GM12878 (cell line): ENCODE results near the gene RPS2. TPM values are rescaled to one million over a fixed set of nuclear protein-coding genes. Genes with fewer than 3 reads are reported as not detected.

ENCODE experiments used
- ATAC-seq: fragments of 200-7000 bp; cut with Tn5 transposase; 3 replicates; pipeline ENCODE4 v1.9.1; 2020; ENCODE audit warnings: mild to moderate bottlenecking, moderate library complexity
- BruUV-seq: library from RNA; stranded (reverse); fragments of 400-500 nt; replicated peaks from 2 replicates; lab custom pipeline; 2021; lab: Mats Ljungman, UMichigan
- CTCF ChIA-PET: fragments of 300-600 bp; sonication (Branson Sonifier 250); formaldehyde crosslinking; extraction: SDS; loops from one replicate; lab custom pipeline; 2021; ENCODE audit warnings: inconsistent platforms; lab: Yijun Ruan, JAX
- POLR2A ChIA-PET: fragments of 350-600 bp; formaldehyde crosslinking; extraction: SDS; loops from one replicate; lab custom pipeline; 2021; ENCODE audit warnings: inconsistent platforms; lab: Charles Lee
- RAD21 ChIA-PET: fragments of 300-600 bp; sonication (Branson Sonifier 250); formaldehyde crosslinking; loops from one replicate; lab custom pipeline; 2023; ENCODE audit warnings: antibody characterized with exemption; ENCODE audit not compliant: unreplicated experiment; lab: Charles Lee
- SMC1A ChIA-PET: fragments of 300-600 bp; sonication (Branson Sonifier 250); formaldehyde crosslinking; loops from one replicate; lab custom pipeline; 2023; ENCODE audit not compliant: unreplicated experiment, uncharacterized antibody; lab: Charles Lee
- DNase-seq: peaks from one replicate; pipeline ENCODE4 v3.0.0-alpha.2; 2011; ENCODE audit warnings: low read depth, low spot score
- FAIRE-seq: peaks from 3 replicates; lab custom pipeline; 2011; peaks lifted over from hg19 to GRCh38; lab: Jason Lieb, UNC
- H2AFZ ChIP-seq: 2 replicates; pipeline ENCODE4 v1.6.0; 2011; ENCODE audit warnings: low read depth, low read length, control low read depth; ENCODE audit not compliant: control insufficient read depth
- H3K27ac ChIP-seq: 2 replicates; pipeline ENCODE4 v1.5.1; 2011; ENCODE audit warnings: control low read depth; ENCODE audit not compliant: control insufficient read depth, insufficient read depth
- H3K27me3 ChIP-seq, 2 experiments: replicated peaks in 1 of 2; 2 replicates each; pipeline versions ENCODE4 v1.6.0 to v1.6.1; 2011; ENCODE audit warnings: low read length in 1 of 2; ENCODE audit not compliant: control insufficient read depth in 2 of 2, insufficient read depth in 2 of 2
- H3K36me3 ChIP-seq, 2 experiments: 2 replicates each; pipeline ENCODE4 v1.5.1; 2011; ENCODE audit warnings: low read length in 1 of 2; ENCODE audit not compliant: control insufficient read depth in 2 of 2, insufficient read depth in 2 of 2
- H3K4me1 ChIP-seq: 2 replicates; pipeline ENCODE4 v1.6.1; 2011; ENCODE audit warnings: mild to moderate bottlenecking, low read length, moderate library complexity, mixed read lengths; ENCODE audit not compliant: control insufficient read depth, insufficient read depth
- H3K4me2 ChIP-seq: 2 replicates; pipeline ENCODE4 v1.6.0; 2011; ENCODE audit warnings: control low read depth; ENCODE audit not compliant: control insufficient read depth, insufficient read depth
- H3K4me3 ChIP-seq: fragments of 200-600 bp; sonication (generic); 2 replicates; pipeline ENCODE4 v1.5.1; 2016
- H3K79me2 ChIP-seq: 2 replicates; pipeline ENCODE4 v1.6.0; 2011; ENCODE audit warnings: low read length; ENCODE audit not compliant: control insufficient read depth, insufficient read depth
- H3K9ac ChIP-seq: 2 replicates; pipeline ENCODE4 v1.8.0; 2011; ENCODE audit warnings: low read length, control low read depth, mixed read lengths; ENCODE audit not compliant: control insufficient read depth, insufficient read depth
- H3K9me3 ChIP-seq: replicated peaks from 3 replicates; pipeline ENCODE4 v1.5.1; 2011; ENCODE audit warnings: mild to moderate bottlenecking, low read length; ENCODE audit not compliant: control insufficient read depth, insufficient read depth
- H4K20me1 ChIP-seq: 2 replicates; pipeline ENCODE4 v1.6.0; 2011; ENCODE audit not compliant: control insufficient read depth, insufficient read depth
- IRF4 ChIP-seq: IDR thresholded peaks from 2 replicates; pipeline ENCODE4 v1.6.1; 2011; ENCODE audit warnings: low read depth, low read length
- JUNB ChIP-seq: IDR thresholded peaks from 2 replicates; pipeline ENCODE4 v1.6.1; 2016; ENCODE audit warnings: antibody characterized with exemption, mild to moderate bottlenecking
- MYC ChIP-seq: IDR thresholded peaks from 2 replicates; pipeline ENCODE4 v1.6.1; 2011; ENCODE audit warnings: mild to moderate bottlenecking, low read length, moderate library complexity, inconsistent platforms; ENCODE audit not compliant: insufficient read depth, insufficient replicate concordance, insufficient read length, severe bottlenecking
- PML ChIP-seq: IDR thresholded peaks from 2 replicates; pipeline ENCODE4 v1.6.1; 2012; ENCODE audit warnings: low read length, inconsistent platforms
- POLR2A ChIP-seq: IDR thresholded peaks from 2 replicates; pipeline ENCODE4 v1.6.1; 2011; ENCODE audit warnings: low read depth, mild to moderate bottlenecking, low read length
- TAF1 ChIP-seq: IDR thresholded peaks from 2 replicates; pipeline ENCODE4 v1.6.1; 2011; ENCODE audit warnings: mild to moderate bottlenecking, low read depth, low read length, borderline replicate concordance
- TBL1XR1 ChIP-seq: IDR thresholded peaks from 2 replicates; pipeline ENCODE4 v1.6.1; 2012; ENCODE audit warnings: low read depth, low read length, improper control_type of control experiment
- TCF7 ChIP-seq: IDR thresholded peaks from 2 replicates; pipeline ENCODE4 v1.6.1; 2014; ENCODE audit warnings: antibody characterized with exemption, borderline replicate concordance
- WGBS: methylation state at CpG from one replicate; pipeline ENCODE4 v1.1.6; 2016; ENCODE audit warnings: low lambda C conversion rate; ENCODE audit not compliant: insufficient replicate concordance, insufficient coverage; ENCODE audit errors: missing lambda C conversion rate; 5-methylcytosine and 5-hydroxymethylcytosine counted together
- in situ Hi-C: fragments of 300-500 bp; cut with MboI; formaldehyde crosslinking; loops from 9 replicates; pipeline ENCODE4 v1.14.3; 2018; ENCODE audit warnings: mixed read lengths
- intact Hi-C: fragments of 100-400 bp; cut with micrococcal nuclease; formaldehyde crosslinking; loops from one replicate; pipeline ENCODE4 v1.14.2; 2022; ENCODE audit not compliant: unreplicated experiment
- polyA plus RNA-seq, 11 experiments: library from polyadenylated mRNA; depleted of rRNA in 4 of 11; unstranded in 6 of 11; stranded (reverse) in 5 of 11; fragments of >200 nt; fragmentation: Nextera tagmentation in 4 of 11; fragmentation: Illumina TruSeq in 1 of 11; extraction: Ambion mirVana in 4 of 11; extraction: Trizol in 1 of 11; gene quantifications; 1 replicate in 1 of 11; 2 replicates in 10 of 11; pipeline versions ENCODE4 v1.2.1 to v1.2.3, GENCODE V29; 2011 to 2016; ENCODE audit warnings: inconsistent platforms in 2 of 11, missing spikeins in 2 of 11, low read depth in 1 of 11
- total RNA-seq, 4 experiments: library from RNA; depleted of rRNA in 3 of 4; stranded (reverse); fragments of >200 nt in 3 of 4; fragmentation: Illumina TruSeq in 1 of 4; extraction: Trizol in 1 of 4; gene quantifications; 2 replicates each; pipeline versions ENCODE4 v1.2.1 to v1.2.3, GENCODE V29; 2013 to 2021
- TF ChIP-seq, protein P1 (sequence below): fragments of 150-350 bp; IDR thresholded peaks from 2 replicates; pipeline ENCODE4 v1.6.1; 2016; ENCODE audit warnings: low read depth, low read length
- TF ChIP-seq, protein P2 (sequence below): IDR thresholded peaks from 2 replicates; pipeline ENCODE4 v1.6.1; 2012; ENCODE audit warnings: low read depth, low read length, improper control_type of control experiment
- TF ChIP-seq, protein P3 (sequence below): IDR thresholded peaks from 2 replicates; pipeline ENCODE4 v1.6.1; 2012; ENCODE audit warnings: low read depth, low read length, improper control_type of control experiment

Gene RPS2
- total and polyA plus RNA-seq, 10 of the 15 experiments (the other 5 are each of a cell fraction or from before 2014, with no cell fraction given): 1,295 to 7,121 (median 3,933) TPM

DNA sequence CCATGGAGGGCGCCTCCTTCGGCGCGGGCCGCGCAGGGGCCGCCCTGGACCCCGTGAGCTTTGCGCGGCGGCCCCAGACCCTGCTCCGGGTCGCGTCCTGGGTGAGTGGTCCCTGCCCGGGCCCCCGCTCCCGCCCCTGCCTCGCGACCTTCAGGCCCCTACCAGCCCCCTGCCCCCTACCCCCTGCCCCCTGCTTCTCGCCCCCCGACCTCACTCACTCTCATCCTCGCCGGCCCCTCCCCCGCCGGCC, 25.4 kb upstream of the RPS2 start (continued):
- TF ChIP-seq, protein P1, sequence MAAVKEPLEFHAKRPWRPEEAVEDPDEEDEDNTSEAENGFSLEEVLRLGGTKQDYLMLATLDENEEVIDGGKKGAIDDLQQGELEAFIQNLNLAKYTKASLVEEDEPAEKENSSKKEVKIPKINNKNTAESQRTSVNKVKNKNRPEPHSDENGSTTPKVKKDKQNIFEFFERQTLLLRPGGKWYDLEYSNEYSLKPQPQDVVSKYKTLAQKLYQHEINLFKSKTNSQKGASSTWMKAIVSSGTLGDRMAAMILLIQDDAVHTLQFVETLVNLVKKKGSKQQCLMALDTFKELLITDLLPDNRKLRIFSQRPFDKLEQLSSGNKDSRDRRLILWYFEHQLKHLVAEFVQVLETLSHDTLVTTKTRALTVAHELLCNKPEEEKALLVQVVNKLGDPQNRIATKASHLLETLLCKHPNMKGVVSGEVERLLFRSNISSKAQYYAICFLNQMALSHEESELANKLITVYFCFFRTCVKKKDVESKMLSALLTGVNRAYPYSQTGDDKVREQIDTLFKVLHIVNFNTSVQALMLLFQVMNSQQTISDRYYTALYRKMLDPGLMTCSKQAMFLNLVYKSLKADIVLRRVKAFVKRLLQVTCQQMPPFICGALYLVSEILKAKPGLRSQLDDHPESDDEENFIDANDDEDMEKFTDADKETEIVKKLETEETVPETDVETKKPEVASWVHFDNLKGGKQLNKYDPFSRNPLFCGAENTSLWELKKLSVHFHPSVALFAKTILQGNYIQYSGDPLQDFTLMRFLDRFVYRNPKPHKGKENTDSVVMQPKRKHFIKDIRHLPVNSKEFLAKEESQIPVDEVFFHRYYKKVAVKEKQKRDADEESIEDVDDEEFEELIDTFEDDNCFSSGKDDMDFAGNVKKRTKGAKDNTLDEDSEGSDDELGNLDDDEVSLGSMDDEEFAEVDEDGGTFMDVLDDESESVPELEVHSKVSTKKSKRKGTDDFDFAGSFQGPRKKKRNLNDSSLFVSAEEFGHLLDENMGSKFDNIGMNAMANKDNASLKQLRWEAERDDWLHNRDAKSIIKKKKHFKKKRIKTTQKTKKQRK: no peak
- no peak for TF ChIP-seq JUNB
- TF ChIP-seq TBL1XR1: no peak
- no peak for TF ChIP-seq IRF4
- TF ChIP-seq PML: no peak
- TF ChIP-seq TCF7: no peak
- TF ChIP-seq MYC: no peak
- TF ChIP-seq, protein P2, sequence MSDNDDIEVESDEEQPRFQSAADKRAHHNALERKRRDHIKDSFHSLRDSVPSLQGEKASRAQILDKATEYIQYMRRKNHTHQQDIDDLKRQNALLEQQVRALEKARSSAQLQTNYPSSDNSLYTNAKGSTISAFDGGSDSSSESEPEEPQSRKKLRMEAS: no peak

DNA sequence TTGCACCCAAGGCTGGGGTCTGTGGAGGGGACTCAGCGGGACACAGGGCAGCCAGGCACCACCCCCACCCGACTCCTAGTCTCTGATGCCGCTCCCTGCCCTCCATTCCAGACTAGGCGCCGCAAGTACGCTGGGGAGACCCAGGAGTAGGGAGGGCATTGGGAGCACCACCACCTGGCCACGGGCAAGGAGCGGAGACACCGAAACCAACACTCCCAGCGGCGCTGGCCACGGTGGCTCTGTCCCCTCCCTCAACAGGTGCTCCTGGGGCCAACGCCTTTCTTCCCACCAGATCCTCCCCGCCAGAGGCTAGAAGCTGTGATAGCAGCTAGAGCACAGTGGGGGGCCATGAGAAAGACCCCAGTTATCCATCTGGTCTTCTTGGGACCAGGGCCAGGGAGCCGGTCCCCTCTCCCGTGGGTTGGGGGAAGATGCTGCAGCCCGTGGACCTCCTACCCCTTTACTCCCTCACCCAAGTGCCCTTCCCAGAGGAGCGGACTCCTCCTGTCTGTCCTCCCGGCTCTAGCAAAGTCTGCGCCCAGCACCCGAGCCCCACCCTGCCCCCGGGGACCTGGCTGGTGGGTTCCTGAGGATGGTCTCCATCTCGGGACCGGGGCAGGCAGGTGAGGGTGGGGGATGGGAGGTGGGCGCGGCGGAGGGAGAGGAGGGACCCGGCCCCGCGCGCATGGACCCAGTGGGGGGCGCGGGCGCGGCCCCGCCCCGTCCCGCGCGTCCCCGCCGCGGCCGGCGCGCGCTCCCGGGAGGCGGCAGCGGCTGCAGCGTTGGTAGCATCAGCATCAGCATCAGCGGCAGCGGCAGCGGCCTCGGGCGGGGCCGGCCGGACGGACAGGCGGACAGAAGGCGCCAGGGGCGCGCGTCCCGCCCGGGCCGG, 24.8 kb upstream of the RPS2 start, which contains the start of gene SYNGR3:
Gene SYNGR3 (plus strand): TSS at position 762 of the 892 bp plus-strand sequence. CDS start 133 bp downstream, outside the sequence.
- intact Hi-C loops: no loop called here
- BruUV-seq: no TSS peak
- ATAC-seq (peak; percentile 2; the same call in 1 of the 3 replicates), DNase-seq (no peak), FAIRE-seq (no peak)
- no peaks in the 10 kb centered on the region; the same call in none of the 2 replicates for H3K79me2 ChIP-seq
- H3K27me3 ChIP-seq: no peaks in the 10 kb centered on the region
- CTCF ChIA-PET: interaction anchor here (1.0 kb wide), 1 partner anchor 14 kb away, joined by 3 read pairs; no protein-coding TSS in a partner anchor
- H3K36me3 ChIP-seq: peaks cover 5 to 6% of the 10 kb centered on the region in 2 experiments; a peak in 3 of 4 replicates
- no peaks in the 10 kb centered on the region for H4K20me1 ChIP-seq
- RAD21 ChIA-PET: no interaction called here
- TF ChIP-seq TAF1 (no peak), POLR2A (peak; percentile 13; the same call in 1 of the 2 replicates)
- TF ChIP-seq, protein P3, sequence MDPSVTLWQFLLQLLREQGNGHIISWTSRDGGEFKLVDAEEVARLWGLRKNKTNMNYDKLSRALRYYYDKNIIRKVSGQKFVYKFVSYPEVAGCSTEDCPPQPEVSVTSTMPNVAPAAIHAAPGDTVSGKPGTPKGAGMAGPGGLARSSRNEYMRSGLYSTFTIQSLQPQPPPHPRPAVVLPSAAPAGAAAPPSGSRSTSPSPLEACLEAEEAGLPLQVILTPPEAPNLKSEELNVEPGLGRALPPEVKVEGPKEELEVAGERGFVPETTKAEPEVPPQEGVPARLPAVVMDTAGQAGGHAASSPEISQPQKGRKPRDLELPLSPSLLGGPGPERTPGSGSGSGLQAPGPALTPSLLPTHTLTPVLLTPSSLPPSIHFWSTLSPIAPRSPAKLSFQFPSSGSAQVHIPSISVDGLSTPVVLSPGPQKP: no peak
- peak within 1 kb of the TSS; percentile 27 for H3K9ac ChIP-seq
- peak within 1 kb of the TSS; percentile 13 for H2AFZ ChIP-seq
- peaks cover 1% of the 10 kb centered on the region; the same call in 1 of the 3 replicates for H3K9me3 ChIP-seq
- H3K4me2 ChIP-seq: peak within 1 kb of the TSS; percentile 98
- in situ Hi-C loops: no loop called here
- peak within 1 kb of the TSS; percentile 65 for H3K4me3 ChIP-seq
- 15% methylated on average over 57 of the region's 67 CpGs for WGBS
- SMC1A ChIA-PET: no interaction called here
- H3K27ac ChIP-seq: peak within 1 kb of the TSS; percentile 39; the same call in 1 of the 2 replicates
- peaks cover 42% of the 10 kb centered on the region for H3K4me1 ChIP-seq
- POLR2A ChIA-PET: interaction anchor here (1.9 to 2.9 kb wide), 2 partner anchors 28 to 48 kb away, joined by 6 to 13 read pairs; no protein-coding TSS in a partner anchor
